Spleen (tissue), 11 donors: ENCODE measurements around the gene SPO11. TPM values are rescaled to one million over a fixed set of nuclear protein-coding genes. Genes with fewer than 3 reads are reported as not detected.

Source experiments
- DNase-seq: peaks from one replicate; pipeline ENCODE4 v3.0.0-alpha.2; 2020
- H3K27ac ChIP-seq, 8 donors: fragments of 200-600 bp; sonication (generic) in 7 of 8; 1 replicate in 4 of 8; 2 replicates in 4 of 8; pipeline versions ENCODE4 v1.5.0 to v1.8.0; 2016 to 2021; ENCODE audit warnings: inconsistent platforms in 4 of 8, mild to moderate bottlenecking in 4 of 8, moderate library complexity in 1 of 8
- H3K27me3 ChIP-seq, 7 donors: fragments of 200-600 bp; sonication (generic) in 6 of 7; replicated peaks in 1 of 7; 1 replicate in 4 of 7; 2 replicates in 3 of 7; pipeline versions ENCODE4 v1.5.0 to v1.8.0; 2016 to 2021; ENCODE audit warnings: inconsistent platforms in 3 of 7, mild to moderate bottlenecking in 1 of 7
- H3K36me3 ChIP-seq, 6 donors: fragments of 200-600 bp; sonication (generic) in 5 of 6; 1 replicate in 4 of 6; 2 replicates in 2 of 6; pipeline versions ENCODE4 v1.5.0 to v1.8.0; 2016 to 2021; ENCODE audit warnings: inconsistent platforms in 2 of 6
- H3K4me1 ChIP-seq, 6 donors: fragments of 200-600 bp; sonication (generic) in 5 of 6; 1 replicate in 3 of 6; 2 replicates in 3 of 6; pipeline versions ENCODE4 v1.5.0 to v1.8.0; 2016 to 2021; ENCODE audit warnings: inconsistent platforms in 3 of 6
- H3K4me3 ChIP-seq, 8 donors: fragments of 200-600 bp; sonication (generic) in 7 of 8; 1 replicate in 4 of 8; 2 replicates in 4 of 8; pipeline versions ENCODE4 v1.5.0 to v1.8.0; 2016 to 2021; ENCODE audit warnings: inconsistent platforms in 4 of 8, mild to moderate bottlenecking in 4 of 8, moderate library complexity in 2 of 8
- H3K9me3 ChIP-seq, 8 donors: fragments of 200-600 bp; sonication (generic) in 7 of 8; 1 replicate in 4 of 8; 2 replicates in 4 of 8; pipeline versions ENCODE4 v1.5.0 to v1.8.0; 2016 to 2021; ENCODE audit warnings: inconsistent platforms in 4 of 8
- POLR2A ChIP-seq, 3 donors: fragments of 450-650 bp; IDR thresholded peaks; one replicate each; pipeline ENCODE4 v1.5.1; 2017; ENCODE audit warnings: antibody characterized with exemption in 3 of 3, mild to moderate bottlenecking in 1 of 3
- POLR2AphosphoS5 ChIP-seq, 3 donors: sonication (generic); formaldehyde crosslinking; IDR thresholded peaks; one replicate each; pipeline ENCODE4 v1.5.1; 2017; ENCODE audit warnings: antibody characterized with exemption in 3 of 3
- WGBS, 5 donors: extraction: QIAGEN DNeasy Blood & Tissue Kit in 3 of 5; methylation state at CpG; one replicate each; pipeline versions ENCODE4 v1.1.5 to v1.1.7; 2013 to 2018; 5-methylcytosine and 5-hydroxymethylcytosine counted together
- intact Hi-C: fragments of 100-400 bp; cut with DNase I; formaldehyde crosslinking; loops from one replicate; pipeline ENCODE4 v1.15.0; 2023; ENCODE audit warnings: low total_unique reads
- polyA plus RNA-seq, 3 donors: library from polyadenylated mRNA; stranded (reverse); fragments of 200-250 nt; gene quantifications; one replicate each; pipeline ENCODE4 v1.2.1, GENCODE V29; 2013
- total RNA-seq, 7 donors: library from RNA; depleted of rRNA in 3 of 7; stranded (reverse); fragments of >200 nt in 3 of 7; fragmentation: NEBNext Ultra II Directional in 4 of 7; extraction: Animal tissue kit (Norgen Biotek cat#: 25700) in 4 of 7; gene quantifications; one replicate each; pipeline versions ENCODE4 v1.1.0 to v1.2.1, GENCODE V29; 2016 to 2021
- TF ChIP-seq, protein P1 (sequence below), 11 experiments: fragments of 200-600 bp in 7 of 11; fragments of 450-650 bp in 4 of 11; sonication (generic) in 4 of 11; IDR thresholded peaks in 8 of 11; conservative IDR thresholded peaks in 3 of 11; 1 replicate in 7 of 11; 2 replicates in 4 of 11; pipeline versions ENCODE4 v1.4.0 to v1.8.0; 2016 to 2021; ENCODE audit warnings: antibody characterized with exemption in 11 of 11, inconsistent platforms in 4 of 11, mild to moderate bottlenecking in 1 of 11
- donor health status: healthy with polysubstance abuse.
- donor health status: DM: no; HTN: no; CAD: no; lungs with moderate emphysema.
- donor health status: DM: no; HTN: no; CAD: no.
- donor health status: Bipolar disorder and iron deficiency.
- donor health status: healthy.
- donor health status: DM: no; HTN: no; CAD: no.
- donor health status: DM: yes; HTN: yes; CAD: no.

Gene SPO11
- total and polyA plus RNA-seq, 10 donors, result not detected

- no peak for DNase-seq
- Histone ChIP-seq H3K4me1 (peaks cover 6 to 61% (median 34%) of the 10 kb centered on the region in 6 donors), H3K9me3 (no peaks in the 10 kb centered on the region), H3K4me3 (no peak overlapping the region), H3K36me3 (peaks cover 0 to 75% (median 38%) of the 10 kb centered on the region in 6 donors), H3K27me3 (no peaks in the 10 kb centered on the region), H3K27ac (no peak overlapping the region)
- intact Hi-C loops, result no loop called here
- 90 to 95% (median 91%) methylated on average over 16 of the region's 16 CpGs for WGBS, 5 donors
- TF ChIP-seq POLR2A (IDR thresholded peaks at IDR 0.05) (no peak), POLR2AphosphoS5 (IDR thresholded peaks at IDR 0.05) (no peak)
- TF ChIP-seq, protein P1, sequence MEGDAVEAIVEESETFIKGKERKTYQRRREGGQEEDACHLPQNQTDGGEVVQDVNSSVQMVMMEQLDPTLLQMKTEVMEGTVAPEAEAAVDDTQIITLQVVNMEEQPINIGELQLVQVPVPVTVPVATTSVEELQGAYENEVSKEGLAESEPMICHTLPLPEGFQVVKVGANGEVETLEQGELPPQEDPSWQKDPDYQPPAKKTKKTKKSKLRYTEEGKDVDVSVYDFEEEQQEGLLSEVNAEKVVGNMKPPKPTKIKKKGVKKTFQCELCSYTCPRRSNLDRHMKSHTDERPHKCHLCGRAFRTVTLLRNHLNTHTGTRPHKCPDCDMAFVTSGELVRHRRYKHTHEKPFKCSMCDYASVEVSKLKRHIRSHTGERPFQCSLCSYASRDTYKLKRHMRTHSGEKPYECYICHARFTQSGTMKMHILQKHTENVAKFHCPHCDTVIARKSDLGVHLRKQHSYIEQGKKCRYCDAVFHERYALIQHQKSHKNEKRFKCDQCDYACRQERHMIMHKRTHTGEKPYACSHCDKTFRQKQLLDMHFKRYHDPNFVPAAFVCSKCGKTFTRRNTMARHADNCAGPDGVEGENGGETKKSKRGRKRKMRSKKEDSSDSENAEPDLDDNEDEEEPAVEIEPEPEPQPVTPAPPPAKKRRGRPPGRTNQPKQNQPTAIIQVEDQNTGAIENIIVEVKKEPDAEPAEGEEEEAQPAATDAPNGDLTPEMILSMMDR (IDR thresholded peaks at IDR 0.05 in 8 of 11, conservative IDR thresholded peaks at IDR 0.05 in 3 of 11), result no peak
Observed at GRCh38 chr20:57378107-57378506, 48.5 kb downstream of the SPO11 start.

DNA sequence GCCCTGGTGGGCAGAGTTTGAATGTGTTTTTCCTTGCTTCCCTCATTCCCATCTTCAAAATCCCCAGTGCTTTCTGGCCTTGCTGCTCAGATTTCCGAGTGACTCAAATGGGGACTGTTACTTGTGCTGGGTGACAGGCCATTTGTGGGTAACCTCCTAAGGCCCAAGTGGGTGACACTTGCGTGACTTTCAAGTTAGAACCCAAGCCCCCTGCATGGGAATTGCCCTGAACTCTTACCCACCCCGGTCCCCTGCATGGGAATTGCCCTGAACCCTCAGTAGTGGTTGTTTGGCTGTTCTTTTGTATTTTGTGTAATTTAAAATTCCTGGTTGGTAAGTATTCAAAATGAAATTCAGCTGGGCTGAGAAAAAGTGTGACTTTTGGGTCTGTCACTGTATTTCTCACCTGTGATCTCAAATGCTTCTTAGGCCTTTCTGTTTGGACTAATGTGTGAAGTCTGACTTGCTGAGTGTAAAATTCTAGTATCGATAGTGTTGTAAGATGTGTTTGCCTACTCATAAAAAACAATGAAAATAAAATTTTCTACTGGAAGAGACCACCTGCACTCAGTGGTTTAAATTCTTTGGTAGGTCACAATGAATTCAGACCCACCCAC is 49.2 kb downstream of the SPO11 start:
- peaks cover 6 to 61% (median 39%) of the 10 kb centered on the region in 6 donors for H3K4me1 ChIP-seq
- intact Hi-C loops, result no loop called here
- no peak for TF ChIP-seq POLR2AphosphoS5 (IDR thresholded peaks at IDR 0.05)
- no peak for TF ChIP-seq POLR2A (IDR thresholded peaks at IDR 0.05)
- TF ChIP-seq, protein P1 (IDR thresholded peaks at IDR 0.05 in 8 of 11, conservative IDR thresholded peaks at IDR 0.05 in 3 of 11), result no peak
- no peak overlapping the region for H3K4me3 ChIP-seq
- no peaks in the 10 kb centered on the region for H3K27me3 ChIP-seq
- peaks cover 0 to 69% (median 38%) of the 10 kb centered on the region in 6 donors for H3K36me3 ChIP-seq
- no peaks in the 10 kb centered on the region for H3K9me3 ChIP-seq
- DNase-seq, result no peak
- WGBS, 5 donors, result 78 to 87% (median 81%) methylated on average over 4 of the region's 4 CpGs
- peak overlapping the region in 1 of 8 donors; percentile 1 for H3K27ac ChIP-seq

DNA sequence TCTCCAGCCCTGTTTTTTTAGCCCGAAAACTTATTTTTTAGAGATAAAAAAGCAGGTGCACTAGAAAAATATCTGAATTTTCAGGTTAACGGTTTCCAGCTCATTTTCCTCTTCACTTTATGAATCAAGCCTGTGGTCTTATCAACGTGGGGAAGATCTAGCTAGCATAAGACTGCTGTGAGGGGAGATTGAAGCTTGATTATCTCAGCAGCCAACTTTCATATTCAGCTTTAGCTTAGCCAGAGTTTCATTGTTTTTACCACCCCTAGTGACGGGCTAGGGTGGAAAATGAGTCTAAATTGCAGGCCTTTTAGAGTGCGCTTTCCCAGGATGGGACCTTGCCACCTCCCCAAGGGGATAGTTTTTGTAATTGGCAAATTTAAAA is 49.7 kb downstream of the SPO11 start:
- peaks cover 6 to 61% (median 37%) of the 10 kb centered on the region in 6 donors for H3K4me1 ChIP-seq
- no peak for TF ChIP-seq POLR2AphosphoS5 (IDR thresholded peaks at IDR 0.05)
- TF ChIP-seq, protein P1 (IDR thresholded peaks at IDR 0.05 in 8 of 11, conservative IDR thresholded peaks at IDR 0.05 in 3 of 11), result no peak
- intact Hi-C loops, result no loop called here
- no peaks in the 10 kb centered on the region for H3K27me3 ChIP-seq
- H3K4me3 ChIP-seq, result no peak overlapping the region
- H3K36me3 ChIP-seq, result peaks cover 0 to 64% (median 38%) of the 10 kb centered on the region in 6 donors
- WGBS, 5 donors, result 77 to 87% (median 80%) methylated on average over 5 of the region's 5 CpGs
- no peak for DNase-seq
- no peaks in the 10 kb centered on the region for H3K9me3 ChIP-seq
- peak overlapping the region in 1 of 8 donors; percentile 1 for H3K27ac ChIP-seq

- no peaks in the 10 kb centered on the region for H3K9me3 ChIP-seq
- peak; percentile 57 for DNase-seq
- no peak for TF ChIP-seq POLR2A (IDR thresholded peaks at IDR 0.05)
- no peak for TF ChIP-seq POLR2AphosphoS5 (IDR thresholded peaks at IDR 0.05)
- TF ChIP-seq, protein P1 (IDR thresholded peaks at IDR 0.05 in 8 of 11, conservative IDR thresholded peaks at IDR 0.05 in 3 of 11), result no peak
- H3K4me3 ChIP-seq, result no peak overlapping the region
- H3K36me3 ChIP-seq, result peaks cover 0 to 54% (median 39%) of the 10 kb centered on the region in 6 donors
- H3K4me1 ChIP-seq, result peaks cover 6 to 61% (median 33%) of the 10 kb centered on the region in 6 donors
- no peak overlapping the region for H3K27ac ChIP-seq
- intact Hi-C loops, result no loop called here
- no peaks in the 10 kb centered on the region for H3K27me3 ChIP-seq
- WGBS, 5 donors, result 83 to 90% (median 87%) methylated on average over 10 of the region's 10 CpGs
Observed at GRCh38 chr20:57380081-57380750, 50.6 kb downstream of the SPO11 start.
